ENCODE data around the gene ETS1. TPM values are rescaled to one million over a fixed set of nuclear protein-coding genes. Genes with fewer than 3 reads are reported as not detected.
A peak's percentile ranks its signal among the peaks of the same experiment; 100 is the strongest.

The ETS1 gene
- total RNA-seq, 2 experiments from 2014 or later = 203 to 466 TPM

- Histone ChIP-seq H3K79me2 (ENCODE audit: insufficient read depth, low read depth, low read length) (no peaks in the 10 kb centered on the region), H2AFZ (ENCODE audit: low read length) (peak overlapping the region; percentile 90), H3K4me2 (ENCODE audit: low read length) (peak overlapping the region; percentile 60), H4K20me1 (ENCODE audit: insufficient read depth, low read length) (no peaks in the 10 kb centered on the region), H3K4me1 (ENCODE audit: insufficient read depth, low read length, poor library complexity, severe bottlenecking) (peaks cover 63% of the 10 kb centered on the region), H3K36me3 (ENCODE audit: insufficient read depth, low read length) (no peaks in the 10 kb centered on the region), H3K9me3 (ENCODE audit: low read length) (no peaks in the 10 kb centered on the region), H3K27ac (ENCODE audit: low read depth, low read length, poor library complexity, severe bottlenecking) (peak overlapping the region; percentile 57), H3K4me3 (ENCODE audit: low read depth, low read length, poor library complexity, severe bottlenecking) (peak overlapping the region; percentile 47), H3K9me2 (ENCODE audit: insufficient read depth, low read length) (no peaks in the 10 kb centered on the region)
- TF ChIP-seq CTCF (conservative IDR thresholded peaks at IDR 0.05; ENCODE audit: low read length) = no peak
- TF ChIP-seq EZH2phosphoT487 (IDR thresholded peaks at IDR 0.05; ENCODE audit: borderline replicate concordance, low read depth, low read length) = no peak
- DNase-seq (ENCODE audit: low spot score) = peak; percentile 79
- CTCF ChIA-PET (ENCODE audit: unreplicated experiment) = interaction anchor here (0.5 to 0.8 kb wide), 2 partner anchors 9 to 16 kb away, joined by 3 to 4 read pairs; no protein-coding TSS in a partner anchor
- POLR2A ChIA-PET = interaction anchor here (0.6 to 2.2 kb wide), 8 partner anchors 10 to 96 kb away, joined by 3 to 9 read pairs (median 4); no protein-coding TSS in a partner anchor
- no TSS peak for BruUV-seq (replicated peaks)
- intact Hi-C loops (cut with micrococcal nuclease; ENCODE audit: unreplicated experiment) = no loop called here
These were observed 23.3 kb downstream of the ETS1 start for GRCh38 chr11:128563942-128564641.

DNA sequence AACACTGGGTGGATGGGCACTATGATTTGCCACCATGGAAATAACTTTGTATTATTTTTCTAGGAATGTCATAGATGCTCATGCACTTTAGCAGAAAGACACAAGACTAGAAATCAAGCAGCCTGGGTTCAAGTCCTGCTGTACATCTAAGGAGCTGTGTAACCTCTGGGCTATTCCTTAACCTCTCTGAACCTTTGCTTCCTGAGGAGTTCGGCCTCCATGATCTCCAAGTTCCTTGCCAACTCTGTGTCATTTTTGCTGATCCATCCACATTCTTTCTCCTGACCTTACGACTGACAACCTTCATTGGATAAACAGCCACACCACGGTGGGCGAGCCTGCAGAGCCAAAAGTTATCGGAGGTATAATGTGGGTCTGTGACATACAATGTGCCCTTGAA is 24.1 kb downstream of the ETS1 start:
- H3K4me1 ChIP-seq (ENCODE audit: insufficient read depth, low read length, poor library complexity, severe bottlenecking) = peaks cover 61% of the 10 kb centered on the region
- no peaks in the 10 kb centered on the region for H3K36me3 ChIP-seq (ENCODE audit: insufficient read depth, low read length)
- H2AFZ ChIP-seq (ENCODE audit: low read length) = peak overlapping the region; percentile 90; the same call in 1 of the 2 replicates
- peak overlapping the region; percentile 60; the same call in 1 of the 2 replicates for H3K4me2 ChIP-seq (ENCODE audit: low read length)
- no peaks in the 10 kb centered on the region for H3K79me2 ChIP-seq (ENCODE audit: insufficient read depth, low read depth, low read length)
- ChIA-PET POLR2A (interaction anchor here (0.7 to 1.9 kb wide), 4 partner anchors 9 to 95 kb away, joined by 3 to 5 read pairs (median 4); no protein-coding TSS in a partner anchor), CTCF (ENCODE audit: unreplicated experiment) (interaction anchor here (0.8 kb wide), 1 partner anchor 8 kb away, joined by 3 read pairs; no protein-coding TSS in a partner anchor)
- no peaks in the 10 kb centered on the region for H3K9me2 ChIP-seq (ENCODE audit: insufficient read depth, low read length)
- DNase-seq (ENCODE audit: low spot score) = no peak
- TF ChIP-seq CTCF (conservative IDR thresholded peaks at IDR 0.05; ENCODE audit: low read length) = no peak
- no peak overlapping the region for H3K4me3 ChIP-seq (ENCODE audit: low read depth, low read length, poor library complexity, severe bottlenecking)
- intact Hi-C loops (cut with micrococcal nuclease; ENCODE audit: unreplicated experiment) = no loop called here
- no peaks in the 10 kb centered on the region for H3K9me3 ChIP-seq (ENCODE audit: low read length)
- H3K27ac ChIP-seq (ENCODE audit: low read depth, low read length, poor library complexity, severe bottlenecking) = peak overlapping the region; percentile 57
- no TSS peak for BruUV-seq (replicated peaks)
- no peaks in the 10 kb centered on the region for H4K20me1 ChIP-seq (ENCODE audit: insufficient read depth, low read length)
